Loucy (cell line): ENCODE measurements around the gene S1PR1.

Experiments used
- CTCF ChIP-seq: fragments of 200-600 bp; sonication (generic); conservative IDR thresholded peaks from 2 replicates; pipeline ENCODE4 v1.5.1; 2014; ENCODE audit warnings: mild to moderate bottlenecking, antibody characterized with exemption, low read length
- EZH2phosphoT487 ChIP-seq: fragments of 200-600 bp; IDR thresholded peaks from 2 replicates; pipeline ENCODE4 v1.6.1; 2018; ENCODE audit warnings: antibody characterized with exemption, mild to moderate bottlenecking, moderate library complexity, borderline replicate concordance

DNA sequence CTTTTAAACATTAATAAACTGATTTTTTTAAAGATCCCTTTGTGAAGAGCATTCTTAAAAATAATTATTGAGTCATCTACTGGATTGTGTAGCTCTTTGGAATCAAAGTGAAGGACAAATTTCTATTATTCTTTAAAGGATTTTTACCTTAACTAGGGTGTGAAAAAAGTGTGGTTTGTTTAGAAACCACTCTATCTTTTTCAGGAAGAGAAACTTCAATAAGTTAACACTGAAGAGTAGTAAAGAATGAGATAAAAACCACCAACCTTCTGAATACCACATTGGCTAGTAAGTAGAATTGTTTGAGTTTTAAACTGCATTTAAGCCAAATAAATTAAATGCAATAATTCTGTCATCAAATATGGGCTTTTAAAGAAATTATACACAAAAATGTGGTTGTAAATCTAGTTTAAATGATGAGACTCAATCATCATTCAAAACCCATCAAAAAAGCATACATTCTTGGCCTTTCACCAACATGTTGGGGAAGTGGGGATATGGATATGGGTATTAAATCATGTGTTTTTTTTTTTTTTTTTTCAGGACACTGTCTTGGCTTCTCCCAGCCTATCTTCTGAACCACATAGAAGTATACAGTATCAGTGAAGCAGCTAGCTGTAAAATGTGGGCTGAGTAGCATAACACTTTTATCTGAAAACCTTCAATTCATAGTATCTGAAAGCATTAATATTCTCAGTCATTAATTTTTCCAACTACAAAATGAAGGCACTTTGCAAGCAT, 4.8 kb downstream of the S1PR1 start:
- no peak for TF ChIP-seq CTCF
- TF ChIP-seq EZH2phosphoT487: no peak
